ENCODE measurements around the gene SLC35A4. TPM values are rescaled to one million over a fixed set of nuclear protein-coding genes. Genes with fewer than 3 reads are reported as not detected.

The SLC35A4 gene
- total RNA-seq, 1 donor from 2014 or later, result 106 TPM

DNA sequence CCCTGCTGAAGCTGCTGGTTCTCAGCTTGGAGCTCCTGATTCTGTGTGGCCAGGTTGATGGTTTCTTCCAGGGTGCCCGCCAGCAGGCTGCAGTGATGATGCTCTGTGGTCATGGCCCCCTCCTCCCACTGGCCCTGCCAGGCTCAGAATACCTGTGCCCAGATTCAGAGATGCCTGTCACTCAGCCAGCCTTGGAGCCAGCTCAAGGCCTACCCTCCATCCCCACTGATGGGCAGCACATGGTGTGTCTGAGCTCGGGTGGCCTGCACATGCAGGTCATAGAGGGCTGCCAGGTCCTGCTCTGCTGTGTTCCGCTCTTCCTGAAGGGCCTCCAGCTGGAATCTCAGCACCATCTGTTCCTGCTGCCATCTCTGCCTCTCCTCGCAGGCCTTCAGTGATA is 5.4 kb downstream of the SLC35A4 start:
- Mint-ChIP-seq H3K27me3 (ENCODE audit: low read depth) (no peaks in the 10 kb centered on the region), H3K9me3 (no peaks in the 10 kb centered on the region), H3K4me3 (peak overlapping the region; percentile 27)

GRCh38 chr5:140570488-140570887 is 5.9 kb downstream of the SLC35A4 start:
- Mint-ChIP-seq H3K4me1 (peaks cover 7% of the 10 kb centered on the region), H3K9me3 (no peaks in the 10 kb centered on the region), H3K27me3 (ENCODE audit: low read depth) (no peaks in the 10 kb centered on the region), H3K4me3 (no peak overlapping the region), H3K27ac (ENCODE audit: unreplicated experiment) (no peak overlapping the region), H3K36me3 (ENCODE audit: low read depth) (peaks cover 3% of the 10 kb centered on the region)
- no peak for DNase-seq (ENCODE audit: low read depth, low spot score)
- TF ChIP-seq, protein P1, sequence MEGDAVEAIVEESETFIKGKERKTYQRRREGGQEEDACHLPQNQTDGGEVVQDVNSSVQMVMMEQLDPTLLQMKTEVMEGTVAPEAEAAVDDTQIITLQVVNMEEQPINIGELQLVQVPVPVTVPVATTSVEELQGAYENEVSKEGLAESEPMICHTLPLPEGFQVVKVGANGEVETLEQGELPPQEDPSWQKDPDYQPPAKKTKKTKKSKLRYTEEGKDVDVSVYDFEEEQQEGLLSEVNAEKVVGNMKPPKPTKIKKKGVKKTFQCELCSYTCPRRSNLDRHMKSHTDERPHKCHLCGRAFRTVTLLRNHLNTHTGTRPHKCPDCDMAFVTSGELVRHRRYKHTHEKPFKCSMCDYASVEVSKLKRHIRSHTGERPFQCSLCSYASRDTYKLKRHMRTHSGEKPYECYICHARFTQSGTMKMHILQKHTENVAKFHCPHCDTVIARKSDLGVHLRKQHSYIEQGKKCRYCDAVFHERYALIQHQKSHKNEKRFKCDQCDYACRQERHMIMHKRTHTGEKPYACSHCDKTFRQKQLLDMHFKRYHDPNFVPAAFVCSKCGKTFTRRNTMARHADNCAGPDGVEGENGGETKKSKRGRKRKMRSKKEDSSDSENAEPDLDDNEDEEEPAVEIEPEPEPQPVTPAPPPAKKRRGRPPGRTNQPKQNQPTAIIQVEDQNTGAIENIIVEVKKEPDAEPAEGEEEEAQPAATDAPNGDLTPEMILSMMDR (conservative IDR thresholded peaks at IDR 0.05), result no peak

More for the DNA sequence above, 5.4 kb downstream of the SLC35A4 start:
- no peak for DNase-seq (ENCODE audit: low read depth, low spot score)
- Mint-ChIP-seq H3K27ac (ENCODE audit: unreplicated experiment) (no peak overlapping the region), H3K4me1 (peaks cover 11% of the 10 kb centered on the region), H3K36me3 (ENCODE audit: low read depth) (peaks cover 3% of the 10 kb centered on the region)
- TF ChIP-seq, protein P1 (conservative IDR thresholded peaks at IDR 0.05), result no peak

GRCh38 chr5:140571105-140571504 is 6.5 kb downstream of the SLC35A4 start:
- TF ChIP-seq, protein P1 (conservative IDR thresholded peaks at IDR 0.05), result no peak
- Mint-ChIP-seq H3K36me3 (ENCODE audit: low read depth) (peaks cover 3% of the 10 kb centered on the region), H3K27me3 (ENCODE audit: low read depth) (no peaks in the 10 kb centered on the region), H3K4me1 (peaks cover under 1% of the 10 kb centered on the region), H3K27ac (ENCODE audit: unreplicated experiment) (no peak overlapping the region), H3K4me3 (peak overlapping the region; percentile 44), H3K9me3 (no peaks in the 10 kb centered on the region)
- DNase-seq (ENCODE audit: low read depth, low spot score), result no peak

DNA sequence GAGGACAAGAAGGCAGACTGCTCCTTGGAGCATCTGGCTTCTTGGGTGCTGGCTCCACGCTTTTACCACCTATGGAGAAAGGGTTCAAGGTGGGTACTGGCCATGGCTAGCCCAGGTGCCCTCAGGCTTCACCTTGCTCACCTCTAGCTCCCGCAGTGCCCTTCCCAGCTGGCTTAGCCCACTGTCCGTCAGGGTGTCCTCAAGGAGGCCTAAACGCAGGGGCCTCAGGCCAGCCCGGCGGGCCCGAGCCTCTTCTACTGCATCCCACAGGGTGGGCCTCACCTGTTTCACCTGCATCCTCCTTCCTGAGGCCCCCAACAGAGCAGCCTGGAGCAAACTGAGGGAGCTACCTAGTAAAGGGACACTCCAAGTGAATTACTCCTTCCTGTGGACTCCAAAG is 9.1 kb downstream of the SLC35A4 start:
- Mint-ChIP-seq H3K4me3 (no peak overlapping the region), H3K36me3 (ENCODE audit: low read depth) (no peaks in the 10 kb centered on the region), H3K4me1 (peaks cover 11% of the 10 kb centered on the region), H3K27me3 (ENCODE audit: low read depth) (no peaks in the 10 kb centered on the region), H3K27ac (ENCODE audit: unreplicated experiment) (no peak overlapping the region), H3K9me3 (no peaks in the 10 kb centered on the region)
- TF ChIP-seq, protein P1 (conservative IDR thresholded peaks at IDR 0.05), result no peak
- no peak for DNase-seq (ENCODE audit: low read depth, low spot score)

DNA sequence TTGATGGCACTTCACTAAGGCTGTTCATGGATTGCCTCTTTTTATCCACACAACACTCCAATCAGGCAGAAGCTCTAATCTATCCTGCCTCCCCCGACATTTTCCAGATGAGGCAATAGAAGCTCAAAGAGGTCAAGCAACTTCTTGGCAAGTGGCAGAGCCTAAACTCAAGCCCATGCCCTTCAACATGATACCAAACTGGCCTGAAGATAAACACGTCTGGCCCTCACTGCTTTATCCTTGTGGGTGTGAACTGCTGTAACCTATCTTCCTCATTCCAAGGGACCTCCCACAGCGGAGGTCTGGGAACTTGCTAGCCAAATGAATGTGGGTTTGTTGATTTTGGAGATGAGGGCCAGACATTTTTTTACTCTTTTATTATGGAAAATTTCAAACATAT is 9.5 kb downstream of the SLC35A4 start:
- no peak overlapping the region for H3K27ac Mint-ChIP-seq (ENCODE audit: unreplicated experiment)
- peaks cover 11% of the 10 kb centered on the region for H3K4me1 Mint-ChIP-seq

More for the DNA sequence above, 9.5 kb downstream of the SLC35A4 start:
- DNase-seq (ENCODE audit: low read depth, low spot score), result no peak
- Mint-ChIP-seq H3K4me3 (no peak overlapping the region), H3K36me3 (ENCODE audit: low read depth) (no peaks in the 10 kb centered on the region), H3K27me3 (ENCODE audit: low read depth) (no peaks in the 10 kb centered on the region), H3K9me3 (no peaks in the 10 kb centered on the region)
- TF ChIP-seq, protein P1 (conservative IDR thresholded peaks at IDR 0.05), result no peak

Measured in neural crest cell (in vitro differentiated cells).